ENCODE measurements around the gene SCP2D1.

SCP2D1 gene

DNA sequence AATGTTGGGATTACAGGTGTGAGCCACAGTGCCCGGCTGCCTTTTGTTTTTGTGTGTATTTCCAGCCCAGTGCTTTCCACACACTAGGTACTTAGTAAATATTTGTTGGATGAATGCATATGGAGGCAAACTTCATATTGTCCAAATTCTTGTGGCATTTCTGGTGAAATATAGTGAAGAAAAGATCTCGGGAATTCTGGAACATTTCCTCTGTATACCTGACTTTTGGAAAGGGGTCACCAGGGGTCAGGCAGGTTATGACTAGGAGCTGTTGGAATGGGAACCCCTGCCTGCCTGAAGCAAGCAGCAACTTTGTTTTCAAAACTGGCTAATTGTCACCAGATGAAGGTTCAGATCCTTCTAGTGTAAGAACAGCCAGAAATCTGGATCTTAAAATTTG lies 12.1 kb upstream of the SCP2D1 start:
- H2AFZ ChIP-seq (ENCODE audit: low read length) = no peak overlapping the region
- H3K9ac ChIP-seq (ENCODE audit: low read depth, low read length, poor library complexity) = no peak overlapping the region
- no peak overlapping the region for H3K23ac ChIP-seq (ENCODE audit: low read depth, low read length, poor library complexity)
- H3K4me1 ChIP-seq (ENCODE audit: control insufficient read depth in 2 of 2, insufficient read depth in 1 of 2, low read depth in 1 of 2, low read length in 2 of 2) = no peaks in the 10 kb centered on the region
- no peak for DNase-seq (ENCODE audit: low spot score)
- no peak overlapping the region for H2AK5ac ChIP-seq (ENCODE audit: low read depth, low read length)
- H2BK120ac ChIP-seq (ENCODE audit: low read depth, low read length) = no peak overlapping the region
- no peak overlapping the region for H2BK5ac ChIP-seq (ENCODE audit: low read length)
- H3K4ac ChIP-seq (ENCODE audit: low read length) = no peak overlapping the region
- H3K36me3 ChIP-seq (replicated peaks in 1 of 2; ENCODE audit: control insufficient read depth in 2 of 2, insufficient read depth in 2 of 2, low read length in 2 of 2) = no peaks in the 10 kb centered on the region
- no peak overlapping the region for H2BK15ac ChIP-seq (ENCODE audit: low read length)
- WGBS, 2 donors (ENCODE audit: extremely low coverage in 2 of 2, insufficient read length in 2 of 2, insufficient replicate concordance in 1 of 2) = no CpG with 5 or more reads among the region's 2 CpGs
- H4K91ac ChIP-seq (ENCODE audit: low read depth, low read length, poor library complexity) = no peak overlapping the region
- H3K79me1 ChIP-seq (ENCODE audit: low read depth, low read length) = no peaks in the 10 kb centered on the region
- H3K14ac ChIP-seq (ENCODE audit: low read length) = no peak overlapping the region
- H3K27me3 ChIP-seq (ENCODE audit: control insufficient read depth in 3 of 3, insufficient read depth in 3 of 3, low read depth in 1 of 3, low read length in 3 of 3) = no peaks in the 10 kb centered on the region
- no peak overlapping the region for H3K27ac ChIP-seq (replicated peaks; ENCODE audit: low read length)
- no peak overlapping the region for H2BK12ac ChIP-seq (ENCODE audit: low read length)
- H4K8ac ChIP-seq (ENCODE audit: low read depth, low read length) = no peak overlapping the region
- no peak overlapping the region for H3K4me2 ChIP-seq (ENCODE audit: insufficient read depth, low read length, poor library complexity, severe bottlenecking)
- no peak overlapping the region for H3K4me3 ChIP-seq (ENCODE audit: low read length in 2 of 2)
- no peak overlapping the region for H3K18ac ChIP-seq (ENCODE audit: low read length)
- H3K9me3 ChIP-seq (replicated peaks in 1 of 2; ENCODE audit: control insufficient read depth in 2 of 2, insufficient read depth in 1 of 2, low read depth in 1 of 2, low read length in 2 of 2) = no peaks in the 10 kb centered on the region

DNA sequence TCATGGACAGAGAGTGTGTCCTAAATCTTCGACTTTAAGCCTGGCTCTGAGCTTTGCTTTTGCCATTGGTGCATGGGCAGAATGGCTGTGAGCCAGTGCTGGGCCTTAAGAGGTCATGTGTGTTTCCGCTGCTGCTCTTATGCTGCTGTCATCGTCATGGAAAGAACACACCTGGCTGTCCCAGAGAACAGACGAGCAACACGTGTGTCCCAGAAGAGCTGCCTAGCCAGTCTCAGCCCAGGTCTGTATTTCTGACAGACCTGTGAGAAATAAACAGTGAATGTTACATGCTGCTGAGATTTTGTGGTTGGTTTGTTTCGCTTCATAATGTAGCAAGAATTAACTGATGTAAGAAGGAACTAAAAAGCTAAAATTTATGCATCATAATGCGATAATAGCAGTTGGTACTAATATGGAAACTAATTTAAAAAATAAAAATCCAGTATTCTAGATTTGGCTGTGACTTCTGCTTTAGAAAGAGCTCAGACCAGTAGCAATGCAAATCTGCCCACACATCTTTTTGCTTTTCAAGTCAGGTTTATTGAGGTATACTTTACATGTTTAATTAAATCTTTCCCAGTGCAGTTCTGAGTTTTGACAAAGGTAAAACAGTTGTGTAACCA lies 11.5 kb upstream of the SCP2D1 start:
- WGBS, 2 donors (ENCODE audit: extremely low coverage in 2 of 2, insufficient read length in 2 of 2, insufficient replicate concordance in 1 of 2) = no CpG with 5 or more reads among the region's 7 CpGs
- Histone ChIP-seq H3K36me3 (replicated peaks in 1 of 2; ENCODE audit: control insufficient read depth in 2 of 2, insufficient read depth in 2 of 2, low read length in 2 of 2) (no peaks in the 10 kb centered on the region), H3K79me1 (ENCODE audit: low read depth, low read length) (no peaks in the 10 kb centered on the region), H3K9ac (ENCODE audit: low read depth, low read length, poor library complexity) (peak overlapping the region; percentile 9), H3K23ac (ENCODE audit: low read depth, low read length, poor library complexity) (no peak overlapping the region), H3K27ac (replicated peaks; ENCODE audit: low read length) (no peak overlapping the region), H3K4ac (ENCODE audit: low read length) (no peak overlapping the region), H3K4me1 (ENCODE audit: control insufficient read depth in 2 of 2, insufficient read depth in 1 of 2, low read depth in 1 of 2, low read length in 2 of 2) (no peaks in the 10 kb centered on the region), H3K27me3 (ENCODE audit: control insufficient read depth in 3 of 3, insufficient read depth in 3 of 3, low read depth in 1 of 3, low read length in 3 of 3) (no peaks in the 10 kb centered on the region), H3K9me3 (replicated peaks in 1 of 2; ENCODE audit: control insufficient read depth in 2 of 2, insufficient read depth in 1 of 2, low read depth in 1 of 2, low read length in 2 of 2) (no peaks in the 10 kb centered on the region), H2BK15ac (ENCODE audit: low read length) (no peak overlapping the region), H3K4me2 (ENCODE audit: insufficient read depth, low read length, poor library complexity, severe bottlenecking) (no peak overlapping the region), H2BK120ac (ENCODE audit: low read depth, low read length) (no peak overlapping the region), H3K4me3 (ENCODE audit: low read length in 2 of 2) (no peak overlapping the region), H2BK5ac (ENCODE audit: low read length) (no peak overlapping the region), H3K14ac (ENCODE audit: low read length) (no peak overlapping the region), H4K91ac (ENCODE audit: low read depth, low read length, poor library complexity) (no peak overlapping the region), H2BK12ac (ENCODE audit: low read length) (no peak overlapping the region), H3K18ac (ENCODE audit: low read length) (peak overlapping the region; percentile 41), H4K8ac (ENCODE audit: low read depth, low read length) (no peak overlapping the region), H2AFZ (ENCODE audit: low read length) (no peak overlapping the region), H2AK5ac (ENCODE audit: low read depth, low read length) (no peak overlapping the region)
- no peak for DNase-seq (ENCODE audit: low spot score)

DNA sequence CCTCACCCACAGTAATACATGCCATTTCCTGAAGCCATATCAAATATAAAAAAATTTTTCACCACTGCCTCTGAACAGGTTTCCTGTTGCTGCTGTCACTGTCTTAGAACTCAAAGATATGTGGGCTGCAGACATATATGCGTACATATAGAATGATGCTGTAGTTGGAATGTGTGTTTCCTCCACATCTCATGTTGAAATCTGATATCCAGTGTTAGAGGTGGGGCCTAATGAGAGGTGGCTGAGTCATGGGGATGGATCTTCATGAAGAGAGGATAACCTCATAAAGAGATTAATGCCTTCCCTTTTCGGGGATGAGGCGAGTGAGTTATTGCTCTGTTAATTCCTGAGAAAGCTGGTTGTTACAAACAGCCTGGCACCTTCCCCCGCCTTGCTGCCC lies 7.7 kb upstream of the SCP2D1 start:
- no peak overlapping the region for H4K91ac ChIP-seq (ENCODE audit: low read depth, low read length, poor library complexity)
- H3K9ac ChIP-seq (ENCODE audit: low read depth, low read length, poor library complexity) = no peak overlapping the region
- no peak overlapping the region for H3K23ac ChIP-seq (ENCODE audit: low read depth, low read length, poor library complexity)
- no peak overlapping the region for H3K27ac ChIP-seq (replicated peaks; ENCODE audit: low read length)
- H2AFZ ChIP-seq (ENCODE audit: low read length) = no peak overlapping the region
- no peak overlapping the region for H2BK15ac ChIP-seq (ENCODE audit: low read length)
- DNase-seq (ENCODE audit: low spot score) = no peak
- no peak overlapping the region for H3K14ac ChIP-seq (ENCODE audit: low read length)
- H2BK12ac ChIP-seq (ENCODE audit: low read length) = no peak overlapping the region
- no peak overlapping the region for H2BK5ac ChIP-seq (ENCODE audit: low read length)
- no peak overlapping the region for H2BK120ac ChIP-seq (ENCODE audit: low read depth, low read length)
- H3K18ac ChIP-seq (ENCODE audit: low read length) = no peak overlapping the region
- H3K27me3 ChIP-seq (ENCODE audit: control insufficient read depth in 3 of 3, insufficient read depth in 3 of 3, low read depth in 1 of 3, low read length in 3 of 3) = no peaks in the 10 kb centered on the region
- no peaks in the 10 kb centered on the region for H3K9me3 ChIP-seq (replicated peaks in 1 of 2; ENCODE audit: control insufficient read depth in 2 of 2, insufficient read depth in 1 of 2, low read depth in 1 of 2, low read length in 2 of 2)
- WGBS, 2 donors (ENCODE audit: extremely low coverage in 2 of 2, insufficient read length in 2 of 2, insufficient replicate concordance in 1 of 2) = no CpG with 5 or more reads among the region's 4 CpGs
- no peak overlapping the region for H3K4me2 ChIP-seq (ENCODE audit: insufficient read depth, low read length, poor library complexity, severe bottlenecking)
- no peaks in the 10 kb centered on the region for H3K79me1 ChIP-seq (ENCODE audit: low read depth, low read length)
- no peak overlapping the region for H3K4ac ChIP-seq (ENCODE audit: low read length)
- H4K8ac ChIP-seq (ENCODE audit: low read depth, low read length) = no peak overlapping the region
- no peak overlapping the region for H2AK5ac ChIP-seq (ENCODE audit: low read depth, low read length)
- H3K4me1 ChIP-seq (ENCODE audit: control insufficient read depth in 2 of 2, insufficient read depth in 1 of 2, low read depth in 1 of 2, low read length in 2 of 2) = no peaks in the 10 kb centered on the region
- H3K36me3 ChIP-seq (replicated peaks in 1 of 2; ENCODE audit: control insufficient read depth in 2 of 2, insufficient read depth in 2 of 2, low read length in 2 of 2) = no peaks in the 10 kb centered on the region
- H3K4me3 ChIP-seq (ENCODE audit: low read length in 2 of 2) = no peak overlapping the region

DNA sequence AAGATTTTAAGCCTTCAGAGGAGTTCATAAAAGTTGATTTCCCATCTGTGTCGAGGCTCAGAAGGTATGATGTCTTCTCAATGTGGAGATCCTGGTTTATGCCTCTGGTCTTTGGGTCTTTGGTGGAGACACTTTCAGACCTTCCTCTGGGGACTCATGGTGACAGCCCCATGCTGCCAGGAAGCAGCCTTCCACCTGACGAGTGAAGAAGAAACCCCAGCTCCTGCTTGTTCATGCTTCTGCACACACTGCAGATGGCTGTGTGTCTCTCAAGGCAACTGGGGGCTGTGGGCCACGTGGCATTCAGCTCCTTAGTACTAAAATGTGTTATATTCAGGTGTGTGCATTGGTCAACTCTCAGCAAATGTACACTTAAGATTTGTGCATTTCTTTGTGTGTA lies 4.9 kb upstream of the SCP2D1 start:
- no peak overlapping the region for H2BK15ac ChIP-seq (ENCODE audit: low read length)
- no peak overlapping the region for H2BK12ac ChIP-seq (ENCODE audit: low read length)
- no peak overlapping the region for H3K23ac ChIP-seq (ENCODE audit: low read depth, low read length, poor library complexity)
- H4K8ac ChIP-seq (ENCODE audit: low read depth, low read length) = no peak overlapping the region
- H2BK5ac ChIP-seq (ENCODE audit: low read length) = no peak overlapping the region
- H3K18ac ChIP-seq (ENCODE audit: low read length) = no peak overlapping the region
- no peak overlapping the region for H2AFZ ChIP-seq (ENCODE audit: low read length)
- WGBS, 2 donors (ENCODE audit: extremely low coverage in 2 of 2, insufficient read length in 2 of 2, insufficient replicate concordance in 1 of 2) = no CpG with 5 or more reads among the region's 3 CpGs
- H3K4ac ChIP-seq (ENCODE audit: low read length) = no peak overlapping the region
- no peak overlapping the region for H4K91ac ChIP-seq (ENCODE audit: low read depth, low read length, poor library complexity)
- H3K9me3 ChIP-seq (replicated peaks in 1 of 2; ENCODE audit: control insufficient read depth in 2 of 2, insufficient read depth in 1 of 2, low read depth in 1 of 2, low read length in 2 of 2) = no peaks in the 10 kb centered on the region
- H3K14ac ChIP-seq (ENCODE audit: low read length) = no peak overlapping the region
- no peak overlapping the region for H3K27ac ChIP-seq (replicated peaks; ENCODE audit: low read length)
- no peaks in the 10 kb centered on the region for H3K4me1 ChIP-seq (ENCODE audit: control insufficient read depth in 2 of 2, insufficient read depth in 1 of 2, low read depth in 1 of 2, low read length in 2 of 2)
- no peak overlapping the region for H3K9ac ChIP-seq (ENCODE audit: low read depth, low read length, poor library complexity)
- H2BK120ac ChIP-seq (ENCODE audit: low read depth, low read length) = no peak overlapping the region
- H3K27me3 ChIP-seq (ENCODE audit: control insufficient read depth in 3 of 3, insufficient read depth in 3 of 3, low read depth in 1 of 3, low read length in 3 of 3) = no peaks in the 10 kb centered on the region
- H3K79me1 ChIP-seq (ENCODE audit: low read depth, low read length) = no peaks in the 10 kb centered on the region
- H3K4me3 ChIP-seq (ENCODE audit: low read length in 2 of 2) = no peak overlapping the region
- no peak overlapping the region for H3K4me2 ChIP-seq (ENCODE audit: insufficient read depth, low read length, poor library complexity, severe bottlenecking)
- no peak overlapping the region for H2AK5ac ChIP-seq (ENCODE audit: low read depth, low read length)
- no peaks in the 10 kb centered on the region for H3K36me3 ChIP-seq (replicated peaks in 1 of 2; ENCODE audit: control insufficient read depth in 2 of 2, insufficient read depth in 2 of 2, low read length in 2 of 2)
- no peak for DNase-seq (ENCODE audit: low spot score)
